Esophagus (tissue), 2 donors: ENCODE data around the gene CALN1. TPM values are rescaled to one million over a fixed set of nuclear protein-coding genes. Genes with fewer than 3 reads are reported as not detected.

Experiments used
- H3K27ac ChIP-seq, 2 donors: one replicate each; pipeline ENCODE4 v1.5.1; 2013; ENCODE audit warnings: low read depth in 2 of 2, mild to moderate bottlenecking in 2 of 2, inconsistent platforms in 1 of 2, low read length in 1 of 2, moderate library complexity in 1 of 2
- H3K27me3 ChIP-seq, 2 donors: one replicate each; pipeline ENCODE4 v1.6.1; 2013; ENCODE audit warnings: low read length in 2 of 2, control low read depth in 1 of 2, mild to moderate bottlenecking in 1 of 2; ENCODE audit not compliant: insufficient read depth in 2 of 2, control insufficient read depth in 1 of 2
- H3K36me3 ChIP-seq, 2 donors: one replicate each; pipeline ENCODE4 v1.6.1; 2013; ENCODE audit warnings: low read length in 1 of 2; ENCODE audit not compliant: control insufficient read depth in 2 of 2, insufficient read depth in 2 of 2
- H3K4me1 ChIP-seq, 2 donors: one replicate each; pipeline ENCODE4 v1.6.1; 2013; ENCODE audit warnings: low read length in 1 of 2; ENCODE audit not compliant: control insufficient read depth in 2 of 2, insufficient read depth in 2 of 2
- H3K4me3 ChIP-seq, 2 donors: one replicate each; pipeline ENCODE4 v1.5.1; 2013; ENCODE audit warnings: low read length in 2 of 2, mild to moderate bottlenecking in 2 of 2, low read depth in 1 of 2, moderate library complexity in 1 of 2
- H3K9me3 ChIP-seq, 2 donors: one replicate each; pipeline ENCODE4 v1.6.1; 2013; ENCODE audit warnings: mild to moderate bottlenecking in 2 of 2, low read depth in 1 of 2, low read length in 1 of 2, moderate library complexity in 1 of 2; ENCODE audit not compliant: control insufficient read depth in 2 of 2, insufficient read depth in 1 of 2
- WGBS, 2 donors: extraction: QIAGEN DNeasy Blood & Tissue Kit; methylation state at CpG; one replicate each; pipeline ENCODE4 v1.1.7; 2013; 5-methylcytosine and 5-hydroxymethylcytosine counted together
- polyA plus RNA-seq, 2 donors: library from polyadenylated mRNA; stranded (reverse); fragments of 200-250 nt; gene quantifications; one replicate each; pipeline ENCODE4 v1.2.3, GENCODE V29; 2013
- donor health status: healthy with polysubstance abuse.
- donor health status: Bipolar disorder and iron deficiency.

Gene CALN1
- polyA plus RNA-seq, 2 donors = 0.01 to 0.12 TPM

DNA sequence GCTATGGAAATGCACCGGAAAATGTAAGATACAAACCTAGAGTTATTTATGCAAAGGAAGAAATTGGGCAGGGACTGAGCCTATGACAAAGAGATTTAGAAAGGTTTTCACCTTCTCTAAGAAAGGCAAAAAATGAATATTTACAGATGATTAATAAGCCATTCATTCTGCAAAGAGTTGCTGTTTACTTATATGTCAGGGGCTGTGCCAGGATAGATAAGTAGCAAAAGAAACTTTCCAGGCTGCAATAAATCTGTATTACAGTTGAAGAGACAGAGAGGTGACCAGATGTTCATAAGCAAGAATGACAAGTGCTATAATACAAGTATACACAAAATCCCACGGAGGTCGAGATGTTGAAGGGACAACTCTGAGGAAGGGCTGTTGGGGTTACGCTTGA lies 299.6 kb downstream of the CALN1 start:
- no peak overlapping the region for H3K27ac ChIP-seq
- H3K9me3 ChIP-seq = peaks cover 3 to 4% of the 10 kb centered on the region in 2 donors
- no peaks in the 10 kb centered on the region for H3K36me3 ChIP-seq
- H3K4me1 ChIP-seq = no peaks in the 10 kb centered on the region
- no peaks in the 10 kb centered on the region for H3K27me3 ChIP-seq
- 50 to 58% methylated on average over 4 of the region's 4 CpGs for WGBS, 2 donors
- H3K4me3 ChIP-seq = no peak overlapping the region

DNA sequence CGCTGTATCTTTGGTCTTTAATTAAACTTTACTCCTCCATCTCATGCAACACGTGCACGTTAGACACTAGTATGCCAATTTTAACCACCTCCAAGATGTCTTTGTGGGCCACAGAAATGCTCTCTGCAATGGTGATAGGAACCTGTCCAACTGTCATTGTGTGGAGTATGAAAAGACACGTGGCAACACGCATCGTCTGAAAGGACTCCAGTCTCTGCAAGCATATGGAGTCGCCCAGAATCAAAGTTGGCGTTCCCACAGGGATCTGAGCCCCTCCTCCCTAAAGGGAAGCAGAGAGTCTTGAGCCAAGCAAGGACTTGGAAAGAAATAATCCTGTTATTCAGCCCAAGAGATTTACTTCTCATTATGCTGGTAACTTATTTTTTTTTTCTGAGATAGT lies 301.1 kb downstream of the CALN1 start:
- Histone ChIP-seq H3K27me3 (no peaks in the 10 kb centered on the region), H3K4me3 (no peak overlapping the region), H3K4me1 (no peaks in the 10 kb centered on the region), H3K36me3 (no peaks in the 10 kb centered on the region), H3K9me3 (peaks cover 3 to 4% of the 10 kb centered on the region in 2 donors), H3K27ac (no peak overlapping the region)
- WGBS, 2 donors = 45 to 65% methylated on average over 8 of the region's 8 CpGs

DNA sequence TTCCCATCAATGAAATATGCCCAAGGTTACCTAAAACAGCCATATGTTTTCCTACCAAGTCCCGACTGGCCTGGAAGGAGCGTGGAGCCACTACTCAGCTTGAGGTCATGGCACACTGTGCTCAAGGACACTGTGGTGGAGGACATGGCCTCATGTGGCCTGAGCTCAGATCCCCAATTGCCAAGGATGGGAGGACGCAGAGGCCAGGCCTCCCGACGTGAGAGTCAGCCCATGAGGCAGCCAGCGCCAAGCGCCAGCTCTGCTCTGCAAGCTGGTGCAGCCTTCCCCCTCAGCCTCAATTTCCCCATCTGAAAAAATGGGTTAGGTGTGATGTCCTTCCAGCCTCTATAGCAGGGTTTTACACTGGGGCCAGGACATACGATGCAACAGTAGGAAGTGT lies 302.6 kb downstream of the CALN1 start:
- 94 to 95% methylated on average over 8 of the region's 8 CpGs for WGBS, 2 donors
- H3K36me3 ChIP-seq = no peaks in the 10 kb centered on the region
- H3K4me1 ChIP-seq = no peaks in the 10 kb centered on the region
- peaks cover 3 to 4% of the 10 kb centered on the region in 2 donors for H3K9me3 ChIP-seq
- H3K27ac ChIP-seq = no peak overlapping the region
- no peaks in the 10 kb centered on the region for H3K27me3 ChIP-seq
- H3K4me3 ChIP-seq = no peak overlapping the region

GRCh38 chr7:72106405-72106804 lies 305.7 kb downstream of the CALN1 start:
- Histone ChIP-seq H3K27me3 (no peaks in the 10 kb centered on the region), H3K36me3 (no peaks in the 10 kb centered on the region), H3K27ac (no peak overlapping the region), H3K4me3 (no peak overlapping the region), H3K4me1 (no peaks in the 10 kb centered on the region), H3K9me3 (peaks cover 3 to 4% of the 10 kb centered on the region in 2 donors)
- 77 to 83% methylated on average over 1 of the region's 1 CpG for WGBS, 2 donors

DNA sequence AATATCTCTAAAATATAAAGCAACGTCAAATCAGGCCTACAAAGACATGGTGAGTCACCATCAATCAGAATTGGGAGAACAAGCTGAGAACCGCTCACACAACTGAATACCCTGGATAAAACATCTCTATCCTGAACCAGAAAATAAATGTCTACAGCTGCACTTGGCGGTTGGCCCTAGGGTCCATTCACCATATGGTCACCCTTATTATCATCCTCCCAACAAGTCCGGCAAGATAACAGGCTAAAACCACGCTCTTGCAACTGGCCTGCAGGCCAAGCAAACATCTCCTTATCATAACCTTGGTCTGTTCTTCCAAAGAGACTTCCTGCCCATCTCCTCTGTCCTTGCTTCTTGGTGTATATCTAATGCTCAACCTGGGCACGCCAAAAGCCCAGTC lies 310.7 kb downstream of the CALN1 start:
- Histone ChIP-seq H3K4me1 (no peaks in the 10 kb centered on the region), H3K4me3 (no peak overlapping the region), H3K27ac (no peak overlapping the region), H3K27me3 (no peaks in the 10 kb centered on the region), H3K36me3 (no peaks in the 10 kb centered on the region), H3K9me3 (no peaks in the 10 kb centered on the region)
- 78 to 84% methylated on average over 6 of the region's 6 CpGs for WGBS, 2 donors

DNA sequence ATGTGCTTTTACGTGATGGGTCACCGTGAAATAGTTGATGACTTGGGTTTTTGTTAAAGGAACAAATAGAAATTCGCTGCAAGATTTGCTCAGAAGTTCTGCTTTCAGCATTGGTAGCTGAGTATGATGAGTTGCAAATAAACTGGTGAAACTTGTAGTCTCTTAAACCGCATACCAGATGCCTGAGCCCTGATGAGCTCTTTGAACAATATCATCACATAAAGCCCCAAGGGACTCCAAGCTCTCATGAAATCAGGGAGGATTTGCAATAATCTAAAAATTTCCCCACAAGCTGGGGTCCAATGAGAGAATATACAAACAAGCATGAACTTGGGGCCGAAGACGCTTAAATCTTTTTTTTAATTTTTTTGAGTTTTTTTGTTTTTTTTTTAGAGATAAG lies 312.4 kb downstream of the CALN1 start:
- Histone ChIP-seq H3K27ac (no peak overlapping the region), H3K36me3 (no peaks in the 10 kb centered on the region), H3K9me3 (no peaks in the 10 kb centered on the region), H3K4me3 (no peak overlapping the region), H3K4me1 (no peaks in the 10 kb centered on the region), H3K27me3 (no peaks in the 10 kb centered on the region)
- WGBS, 2 donors = 75 to 78% methylated on average over 6 of the region's 6 CpGs

GRCh38 chr7:72098807-72099580 lies 313.1 kb downstream of the CALN1 start:
- no peaks in the 10 kb centered on the region for H3K9me3 ChIP-seq
- 64 to 76% methylated on average over 16 of the region's 16 CpGs for WGBS, 2 donors

GRCh38 chr7:72097226-72097625 lies 314.9 kb downstream of the CALN1 start:
- H3K9me3 ChIP-seq = no peaks in the 10 kb centered on the region
- 89 to 93% methylated on average over 3 of the region's 3 CpGs for WGBS, 2 donors

More at GRCh38 chr7:72098807-72099580, 313.1 kb downstream of the CALN1 start:
- Histone ChIP-seq H3K36me3 (no peaks in the 10 kb centered on the region), H3K4me1 (no peaks in the 10 kb centered on the region), H3K27ac (no peak overlapping the region), H3K4me3 (no peak overlapping the region), H3K27me3 (no peaks in the 10 kb centered on the region)

DNA sequence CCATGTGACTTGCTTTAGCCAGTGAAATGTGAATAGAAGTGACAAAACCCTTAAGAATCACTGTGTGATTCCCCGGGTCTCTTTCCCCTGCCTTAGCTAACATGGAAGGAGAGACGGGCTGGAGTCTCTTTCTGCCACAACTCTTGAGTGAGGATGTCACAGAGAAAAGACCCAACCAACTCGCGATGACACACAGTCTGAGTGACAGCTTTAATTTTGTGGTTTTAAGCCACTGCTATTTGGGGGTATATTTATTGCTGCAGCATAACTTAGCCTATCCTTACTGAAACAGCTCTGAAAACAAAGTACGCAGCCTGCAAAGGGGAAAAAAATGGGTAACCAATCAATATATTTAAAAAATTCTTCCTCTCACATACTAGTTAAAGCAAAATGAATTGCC lies 319.4 kb downstream of the CALN1 start:
- no peaks in the 10 kb centered on the region for H3K9me3 ChIP-seq
- no peak overlapping the region for H3K27ac ChIP-seq
- no peak overlapping the region for H3K4me3 ChIP-seq
- WGBS, 2 donors = 92 to 93% methylated on average over 5 of the region's 5 CpGs
- H3K4me1 ChIP-seq = no peaks in the 10 kb centered on the region
- H3K36me3 ChIP-seq = no peaks in the 10 kb centered on the region
- no peaks in the 10 kb centered on the region for H3K27me3 ChIP-seq

More at GRCh38 chr7:72097226-72097625, 314.9 kb downstream of the CALN1 start:
- H3K4me3 ChIP-seq = no peak overlapping the region
- H3K36me3 ChIP-seq = no peaks in the 10 kb centered on the region
- no peaks in the 10 kb centered on the region for H3K27me3 ChIP-seq
- no peak overlapping the region for H3K27ac ChIP-seq
- H3K4me1 ChIP-seq = no peaks in the 10 kb centered on the region

DNA sequence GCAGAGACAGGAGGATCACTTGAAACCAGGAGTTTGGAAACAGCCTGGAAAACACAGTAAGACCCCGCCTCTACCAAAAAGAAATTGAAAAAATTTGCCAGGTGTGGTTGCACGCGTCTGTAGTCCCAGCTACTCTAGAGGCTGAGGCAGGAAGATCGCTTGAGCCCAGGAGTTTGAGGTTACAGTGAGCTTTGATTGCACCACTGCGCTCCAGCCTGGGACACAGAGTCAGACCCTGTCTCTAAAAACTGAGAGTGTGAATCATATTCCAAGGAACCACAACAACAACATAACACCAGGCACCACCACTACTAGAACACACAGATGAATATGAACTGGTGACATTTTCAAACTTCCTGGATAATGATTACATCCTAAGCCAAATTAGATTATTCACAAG lies 324.2 kb downstream of the CALN1 start:
- Histone ChIP-seq H3K27me3 (no peaks in the 10 kb centered on the region), H3K4me1 (no peaks in the 10 kb centered on the region), H3K27ac (no peak overlapping the region), H3K4me3 (no peak overlapping the region), H3K9me3 (no peaks in the 10 kb centered on the region), H3K36me3 (no peaks in the 10 kb centered on the region)
- WGBS, 2 donors = 64% methylated on average over 5 of the region's 5 CpGs
